Astrocyte of the spinal cord (primary cell): ENCODE results near the gene MFAP2.
A peak's percentile ranks its signal among the peaks of the same experiment; 100 is the strongest.
"Not testable (repeated sequence)": the region's sequence is repeated elsewhere in the genome, so short reads cannot be mapped to it uniquely, and the experiment has no call there.

ENCODE experiments used
- DNase-seq: peaks from one replicate; pipeline ENCODE4 v3.0.0; 2011; ENCODE audit warnings: low read depth, low spot score
- H3K4me3 ChIP-seq: 2 replicates; pipeline ENCODE4 v1.5.1; 2011; ENCODE audit warnings: low read depth, mild to moderate bottlenecking, low read length, moderate library complexity
- CTCF ChIP-seq: IDR thresholded peaks from 2 replicates; pipeline ENCODE4 v1.5.1; 2012; ENCODE audit warnings: low read depth, mild to moderate bottlenecking, low read length, inconsistent platforms
- in situ Hi-C: cut with HindIII; loops from 2 replicates; pipeline ENCODE4 v1.10.0; 2017; ENCODE audit warnings: low sequenced_read_pairs

The MFAP2 gene

GRCh38 chr1:16968372-16968771 lies 12.0 kb downstream of the MFAP2 start:
- in situ Hi-C loops: no loop called here
- no peak for TF ChIP-seq CTCF
- DNase-seq: no peak
- no peak overlapping the region for H3K4me3 ChIP-seq

GRCh38 chr1:16967962-16968361 lies 12.5 kb downstream of the MFAP2 start:
- TF ChIP-seq CTCF: no peak
- in situ Hi-C loops: no loop called here
- no peak overlapping the region for H3K4me3 ChIP-seq
- no peak for DNase-seq

GRCh38 chr1:16967095-16967575 lies 13.3 kb downstream of the MFAP2 start:
- no peak for TF ChIP-seq CTCF
- peak; percentile 93 for DNase-seq
- no peak overlapping the region for H3K4me3 ChIP-seq
- in situ Hi-C loops: no loop called here

GRCh38 chr1:16966282-16966681 lies 14.1 kb downstream of the MFAP2 start:
- in situ Hi-C loops: no loop called here
- no peak overlapping the region for H3K4me3 ChIP-seq
- TF ChIP-seq CTCF: no peak
- DNase-seq: no peak

GRCh38 chr1:16965486-16966067 lies 14.8 kb downstream of the MFAP2 start:
- no peak for DNase-seq
- in situ Hi-C loops: no loop called here

GRCh38 chr1:16964169-16964568 lies 16.3 kb downstream of the MFAP2 start:
- in situ Hi-C loops, DNase-seq: not testable (repeated sequence)

More at GRCh38 chr1:16965486-16966067, 14.8 kb downstream of the MFAP2 start:
- TF ChIP-seq CTCF: no peak
- H3K4me3 ChIP-seq: no peak overlapping the region

GRCh38 chr1:16961297-16962133 lies 18.9 kb downstream of the MFAP2 start:
- H3K4me3 ChIP-seq: peak overlapping the region; percentile 34
- TF ChIP-seq CTCF: no peak
- in situ Hi-C loops: no loop called here

More at GRCh38 chr1:16964169-16964568, 16.3 kb downstream of the MFAP2 start:
- H3K4me3 ChIP-seq: not testable (repeated sequence)

More at GRCh38 chr1:16961297-16962133, 18.9 kb downstream of the MFAP2 start:
- DNase-seq: no peak
